ENCODE measurements around the gene STON1. TPM values are rescaled to one million over a fixed set of nuclear protein-coding genes. Genes with fewer than 3 reads are reported as not detected.

STON1 gene
- total RNA-seq, 4 donors from 2014 or later = 4.1 to 9.7 (median 8.1) TPM

GRCh38 chr2:48540237-48540935, 10.4 kb downstream of the STON1 start:
- intact Hi-C loops (cut with DNase I; ENCODE audit: low total_unique reads) = no loop called here
- WGBS, 2 donors = 81 to 89% methylated on average over 7 of the region's 7 CpGs
- DNase-seq (ENCODE audit: low spot score in 2 of 2) = peak in 1 of 2 donors; percentile 70
- no peak overlapping the region for H3K4me3 ChIP-seq (ENCODE audit: low read depth, poor library complexity, severe bottlenecking)
- TF ChIP-seq POLR2A (IDR thresholded peaks at IDR 0.05) (no peak), CTCF (IDR thresholded peaks at IDR 0.05) (no peak)

GRCh38 chr2:48541666-48542389, 11.9 kb downstream of the STON1 start:
- no peak for TF ChIP-seq CTCF (IDR thresholded peaks at IDR 0.05)
- TF ChIP-seq POLR2A (IDR thresholded peaks at IDR 0.05) = no peak
- intact Hi-C loops (cut with DNase I; ENCODE audit: low total_unique reads) = no loop called here
- DNase-seq (ENCODE audit: low spot score in 2 of 2) = no peak
- no peak overlapping the region for H3K4me3 ChIP-seq (ENCODE audit: low read depth, poor library complexity, severe bottlenecking)
- 67 to 89% methylated on average over 7 of the region's 7 CpGs for WGBS, 2 donors

GRCh38 chr2:48543895-48544294, 13.9 kb downstream of the STON1 start:
- intact Hi-C loops (cut with DNase I; ENCODE audit: low total_unique reads) = no loop called here
- 78 to 88% methylated on average over 1 of the region's 1 CpG for WGBS, 2 donors
- no peak overlapping the region for H3K4me3 ChIP-seq (ENCODE audit: low read depth, poor library complexity, severe bottlenecking)
- no peak for DNase-seq (ENCODE audit: low spot score in 2 of 2)
- TF ChIP-seq CTCF (IDR thresholded peaks at IDR 0.05) (no peak), POLR2A (IDR thresholded peaks at IDR 0.05) (no peak)

GRCh38 chr2:48545244-48545643, 15.3 kb downstream of the STON1 start:
- TF ChIP-seq POLR2A (IDR thresholded peaks at IDR 0.05) = no peak
- TF ChIP-seq CTCF (IDR thresholded peaks at IDR 0.05) = no peak
- DNase-seq (ENCODE audit: low spot score in 2 of 2) = peak in 1 of 2 donors; percentile 76
- intact Hi-C loops (cut with DNase I; ENCODE audit: low total_unique reads) = no loop called here
- WGBS, 2 donors = 66 to 70% methylated on average over 10 of the region's 10 CpGs
- H3K4me3 ChIP-seq (ENCODE audit: low read depth, poor library complexity, severe bottlenecking) = no peak overlapping the region

- intact Hi-C loops (cut with DNase I; ENCODE audit: low total_unique reads) = no loop called here
- TF ChIP-seq CTCF (IDR thresholded peaks at IDR 0.05) = no peak
- TF ChIP-seq POLR2A (IDR thresholded peaks at IDR 0.05) = no peak
- H3K4me3 ChIP-seq (ENCODE audit: low read depth, poor library complexity, severe bottlenecking) = no peak overlapping the region
- WGBS, 2 donors = 68 to 74% methylated on average over 5 of the region's 5 CpGs
- peak in 1 of 2 donors; percentile 28 for DNase-seq (ENCODE audit: low spot score in 2 of 2)
These were observed 18.9 kb downstream of the STON1 start for GRCh38 chr2:48548840-48549239.
